Measurements from ENCODE around the gene ASPSCR1.

Gene ASPSCR1

GRCh38 chr17:81983011-81983638 is 5.7 kb downstream of the ASPSCR1 start:
- H3K4me3 ChIP-seq (ENCODE audit: low read length), result no peak overlapping the region
- no peak for TF ChIP-seq CTCF (conservative IDR thresholded peaks at IDR 0.05; ENCODE audit: low read length)
- DNase-seq (ENCODE audit: low read depth), result no peak

- no peak for DNase-seq (ENCODE audit: low read depth)
- H3K4me3 ChIP-seq (ENCODE audit: low read length), result no peak overlapping the region
- TF ChIP-seq CTCF (conservative IDR thresholded peaks at IDR 0.05; ENCODE audit: low read length), result no peak
Observed at GRCh38 chr17:81983639-81984373, 6.4 kb downstream of the ASPSCR1 start.

- no peak for TF ChIP-seq CTCF (conservative IDR thresholded peaks at IDR 0.05; ENCODE audit: low read length)
- DNase-seq (ENCODE audit: low read depth), result no peak
- H3K4me3 ChIP-seq (ENCODE audit: low read length), result no peak overlapping the region
Observed at GRCh38 chr17:81984773-81985410, 7.5 kb downstream of the ASPSCR1 start.

GRCh38 chr17:81986606-81987005 is 9.2 kb downstream of the ASPSCR1 start:
- no peak for DNase-seq (ENCODE audit: low read depth)
- no peak for TF ChIP-seq CTCF (conservative IDR thresholded peaks at IDR 0.05; ENCODE audit: low read length)
- no peak overlapping the region for H3K4me3 ChIP-seq (ENCODE audit: low read length)

- TF ChIP-seq CTCF (conservative IDR thresholded peaks at IDR 0.05; ENCODE audit: low read length), result no peak
- no peak overlapping the region for H3K4me3 ChIP-seq (ENCODE audit: low read length)
- DNase-seq (ENCODE audit: low read depth), result no peak
Observed at GRCh38 chr17:81987161-81987770, 9.8 kb downstream of the ASPSCR1 start.

- TF ChIP-seq CTCF (conservative IDR thresholded peaks at IDR 0.05; ENCODE audit: low read length), result no peak
- no peak overlapping the region for H3K4me3 ChIP-seq (ENCODE audit: low read length)
- DNase-seq (ENCODE audit: low read depth), result no peak
Observed at GRCh38 chr17:81990836-81991683, 13.6 kb downstream of the ASPSCR1 start.
